GM23338 (cell line): Measurements from ENCODE around the gene CMTM2.

Experiments
- CREB1 ChIP-seq: fragments of 250-450 bp; sonication (Bioruptor Pico); IDR thresholded peaks from 2 replicates; pipeline ENCODE4 v1.5.0; 2020; ENCODE audit warnings: low read depth, mild to moderate bottlenecking, moderate library complexity
- EZH2 ChIP-seq: fragments of 200-600 bp; sonication (generic); IDR thresholded peaks from one replicate; pipeline ENCODE4 v1.8.0; 2017; ENCODE audit warnings: antibody characterized with exemption, mild to moderate bottlenecking, low read depth; ENCODE audit not compliant: unreplicated experiment
- EZH2phosphoT487 ChIP-seq: fragments of 200-600 bp; sonication (generic); IDR thresholded peaks from one replicate; pipeline ENCODE4 v1.8.1; 2018; ENCODE audit warnings: antibody characterized with exemption; ENCODE audit not compliant: unreplicated experiment
- JUNB ChIP-seq: IDR thresholded peaks from one replicate; pipeline ENCODE4 v1.6.1; 2016; ENCODE audit warnings: antibody characterized with exemption; ENCODE audit not compliant: unreplicated experiment
- NANOG ChIP-seq: IDR thresholded peaks from 2 replicates; pipeline ENCODE4 v1.6.1; 2016; ENCODE audit warnings: antibody characterized with exemption, borderline replicate concordance
- POLR2AphosphoS5 ChIP-seq: IDR thresholded peaks from 2 replicates; pipeline ENCODE4 v1.6.1; 2016; ENCODE audit warnings: antibody characterized with exemption, low read depth
- STAT1 ChIP-seq: IDR thresholded peaks from one replicate; pipeline ENCODE4 v1.6.1; 2016; ENCODE audit warnings: antibody characterized with exemption; ENCODE audit not compliant: unreplicated experiment
- ZNF331 ChIP-seq: fragments of 250-450 bp; sonication (Bioruptor Pico); IDR thresholded peaks from 2 replicates; pipeline ENCODE4 v1.5.0; 2020; ENCODE audit warnings: low read depth, mild to moderate bottlenecking, moderate library complexity
- TF ChIP-seq, protein P1 (sequence below), 2 experiments: fragments of 200-600 bp in 1 of 2; sonication (generic) in 1 of 2; conservative IDR thresholded peaks; 2 replicates each; pipeline versions ENCODE4 v1.5.1 to v1.6.1; 2016 to 2017; ENCODE audit warnings: antibody characterized with exemption in 2 of 2, low read depth in 2 of 2, mild to moderate bottlenecking in 2 of 2, moderate library complexity in 1 of 2
- TF ChIP-seq, protein P2 (sequence below): IDR thresholded peaks from 2 replicates; pipeline ENCODE4 v1.6.1; 2016; ENCODE audit warnings: antibody characterized with exemption
- TF ChIP-seq, protein P3 (sequence below): IDR thresholded peaks from one replicate; pipeline ENCODE4 v1.6.1; 2018; ENCODE audit warnings: antibody characterized with exemption; ENCODE audit not compliant: unreplicated experiment

DNA sequence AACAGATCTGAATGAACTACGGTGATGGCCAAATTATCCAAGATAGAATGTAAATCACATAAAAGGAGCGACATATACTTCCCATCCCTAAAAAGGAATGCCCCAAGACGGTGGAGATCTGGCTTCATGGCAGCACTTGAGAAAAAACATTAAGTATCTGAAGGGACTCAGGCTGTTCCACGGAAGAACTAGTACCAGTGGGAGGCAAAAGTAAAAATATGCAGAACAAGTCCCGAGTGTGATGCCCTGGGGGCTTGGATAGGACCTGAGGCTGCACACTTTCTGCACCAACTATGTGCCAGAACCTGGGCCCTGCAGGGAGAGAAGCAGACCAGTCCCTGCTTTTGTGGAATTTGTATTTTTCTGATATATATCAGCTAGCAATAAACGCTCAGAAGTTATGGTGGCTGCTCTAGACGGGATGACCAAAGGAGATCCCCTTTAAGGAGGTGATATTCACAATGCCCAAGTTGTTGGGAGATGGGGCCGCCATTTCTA lies 27.4 kb upstream of the CMTM2 start:
- TF ChIP-seq CREB1 (CRISPR knock-in tag) (no peak), POLR2AphosphoS5 (no peak), JUNB (no peak), EZH2 (no peak), EZH2phosphoT487 (no peak), STAT1 (no peak), NANOG (no peak), ZNF331 (CRISPR knock-in tag) (no peak)
- TF ChIP-seq, protein P1, sequence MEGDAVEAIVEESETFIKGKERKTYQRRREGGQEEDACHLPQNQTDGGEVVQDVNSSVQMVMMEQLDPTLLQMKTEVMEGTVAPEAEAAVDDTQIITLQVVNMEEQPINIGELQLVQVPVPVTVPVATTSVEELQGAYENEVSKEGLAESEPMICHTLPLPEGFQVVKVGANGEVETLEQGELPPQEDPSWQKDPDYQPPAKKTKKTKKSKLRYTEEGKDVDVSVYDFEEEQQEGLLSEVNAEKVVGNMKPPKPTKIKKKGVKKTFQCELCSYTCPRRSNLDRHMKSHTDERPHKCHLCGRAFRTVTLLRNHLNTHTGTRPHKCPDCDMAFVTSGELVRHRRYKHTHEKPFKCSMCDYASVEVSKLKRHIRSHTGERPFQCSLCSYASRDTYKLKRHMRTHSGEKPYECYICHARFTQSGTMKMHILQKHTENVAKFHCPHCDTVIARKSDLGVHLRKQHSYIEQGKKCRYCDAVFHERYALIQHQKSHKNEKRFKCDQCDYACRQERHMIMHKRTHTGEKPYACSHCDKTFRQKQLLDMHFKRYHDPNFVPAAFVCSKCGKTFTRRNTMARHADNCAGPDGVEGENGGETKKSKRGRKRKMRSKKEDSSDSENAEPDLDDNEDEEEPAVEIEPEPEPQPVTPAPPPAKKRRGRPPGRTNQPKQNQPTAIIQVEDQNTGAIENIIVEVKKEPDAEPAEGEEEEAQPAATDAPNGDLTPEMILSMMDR (conservative IDR thresholded peaks at IDR 0.05; ENCODE audit: low read depth in 2 of 2): no peak; a peak in 1 of 4 replicates
- TF ChIP-seq, protein P2, sequence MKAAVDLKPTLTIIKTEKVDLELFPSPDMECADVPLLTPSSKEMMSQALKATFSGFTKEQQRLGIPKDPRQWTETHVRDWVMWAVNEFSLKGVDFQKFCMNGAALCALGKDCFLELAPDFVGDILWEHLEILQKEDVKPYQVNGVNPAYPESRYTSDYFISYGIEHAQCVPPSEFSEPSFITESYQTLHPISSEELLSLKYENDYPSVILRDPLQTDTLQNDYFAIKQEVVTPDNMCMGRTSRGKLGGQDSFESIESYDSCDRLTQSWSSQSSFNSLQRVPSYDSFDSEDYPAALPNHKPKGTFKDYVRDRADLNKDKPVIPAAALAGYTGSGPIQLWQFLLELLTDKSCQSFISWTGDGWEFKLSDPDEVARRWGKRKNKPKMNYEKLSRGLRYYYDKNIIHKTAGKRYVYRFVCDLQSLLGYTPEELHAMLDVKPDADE: no peak
- TF ChIP-seq, protein P3, sequence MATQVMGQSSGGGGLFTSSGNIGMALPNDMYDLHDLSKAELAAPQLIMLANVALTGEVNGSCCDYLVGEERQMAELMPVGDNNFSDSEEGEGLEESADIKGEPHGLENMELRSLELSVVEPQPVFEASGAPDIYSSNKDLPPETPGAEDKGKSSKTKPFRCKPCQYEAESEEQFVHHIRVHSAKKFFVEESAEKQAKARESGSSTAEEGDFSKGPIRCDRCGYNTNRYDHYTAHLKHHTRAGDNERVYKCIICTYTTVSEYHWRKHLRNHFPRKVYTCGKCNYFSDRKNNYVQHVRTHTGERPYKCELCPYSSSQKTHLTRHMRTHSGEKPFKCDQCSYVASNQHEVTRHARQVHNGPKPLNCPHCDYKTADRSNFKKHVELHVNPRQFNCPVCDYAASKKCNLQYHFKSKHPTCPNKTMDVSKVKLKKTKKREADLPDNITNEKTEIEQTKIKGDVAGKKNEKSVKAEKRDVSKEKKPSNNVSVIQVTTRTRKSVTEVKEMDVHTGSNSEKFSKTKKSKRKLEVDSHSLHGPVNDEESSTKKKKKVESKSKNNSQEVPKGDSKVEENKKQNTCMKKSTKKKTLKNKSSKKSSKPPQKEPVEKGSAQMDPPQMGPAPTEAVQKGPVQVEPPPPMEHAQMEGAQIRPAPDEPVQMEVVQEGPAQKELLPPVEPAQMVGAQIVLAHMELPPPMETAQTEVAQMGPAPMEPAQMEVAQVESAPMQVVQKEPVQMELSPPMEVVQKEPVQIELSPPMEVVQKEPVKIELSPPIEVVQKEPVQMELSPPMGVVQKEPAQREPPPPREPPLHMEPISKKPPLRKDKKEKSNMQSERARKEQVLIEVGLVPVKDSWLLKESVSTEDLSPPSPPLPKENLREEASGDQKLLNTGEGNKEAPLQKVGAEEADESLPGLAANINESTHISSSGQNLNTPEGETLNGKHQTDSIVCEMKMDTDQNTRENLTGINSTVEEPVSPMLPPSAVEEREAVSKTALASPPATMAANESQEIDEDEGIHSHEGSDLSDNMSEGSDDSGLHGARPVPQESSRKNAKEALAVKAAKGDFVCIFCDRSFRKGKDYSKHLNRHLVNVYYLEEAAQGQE: no peak
